ENCODE data around the gene NT5E. TPM values are rescaled to one million over a fixed set of nuclear protein-coding genes. Genes with fewer than 3 reads are reported as not detected.

NT5E gene
- total RNA-seq, 2 donors from 2014 or later = 8.2 to 31.2 TPM

DNA sequence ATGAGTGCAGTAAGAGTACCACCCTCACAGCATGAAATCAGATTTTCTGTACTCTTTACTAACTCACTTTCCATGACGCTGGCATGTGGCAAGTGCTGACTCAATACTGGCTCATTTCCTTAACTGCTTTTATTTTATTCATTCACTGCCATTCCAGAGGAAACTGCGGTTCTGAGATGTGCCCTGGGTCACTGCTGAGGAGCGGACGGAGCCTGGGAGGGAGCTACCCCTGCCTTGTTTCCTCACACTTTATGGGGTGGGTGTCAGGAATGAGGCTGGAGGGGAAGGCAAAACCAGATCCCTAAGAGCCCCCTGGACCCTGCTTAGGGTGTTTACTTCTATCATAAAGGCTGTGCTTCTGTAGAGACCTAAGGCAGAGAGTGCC lies 14.4 kb downstream of the NT5E start:
- Histone ChIP-seq H3K27ac (no peak overlapping the region), H3K4me3 (no peak overlapping the region), H3K4me1 (replicated peaks) (no peaks in the 10 kb centered on the region), H3K27me3 (replicated peaks; ENCODE audit: insufficient read depth) (no peaks in the 10 kb centered on the region), H3K9me3 (no peaks in the 10 kb centered on the region), H3K36me3 (no peaks in the 10 kb centered on the region)
- TF ChIP-seq POLR2AphosphoS5 (IDR thresholded peaks at IDR 0.05) = no peak
- no peak for TF ChIP-seq CTCF (IDR thresholded peaks at IDR 0.05)
- TF ChIP-seq POLR2A (IDR thresholded peaks at IDR 0.05) = no peak
- DNase-seq (ENCODE audit: low spot score) = no peak
- intact Hi-C loops (cut with DNase I) = no loop called here
- WGBS = 66% methylated on average over 4 of the region's 4 CpGs

GRCh38 chr6:85464722-85465150 lies 14.9 kb downstream of the NT5E start:
- Histone ChIP-seq H3K9me3 (no peaks in the 10 kb centered on the region), H3K4me3 (no peak overlapping the region), H3K4me1 (replicated peaks) (no peaks in the 10 kb centered on the region), H3K27ac (no peak overlapping the region), H3K36me3 (no peaks in the 10 kb centered on the region), H3K27me3 (replicated peaks; ENCODE audit: insufficient read depth) (no peaks in the 10 kb centered on the region)
- TF ChIP-seq CTCF (IDR thresholded peaks at IDR 0.05) = no peak
- TF ChIP-seq POLR2A (IDR thresholded peaks at IDR 0.05) = no peak
- no peak for TF ChIP-seq POLR2AphosphoS5 (IDR thresholded peaks at IDR 0.05)
- no peak for DNase-seq (ENCODE audit: low spot score)
- WGBS = 87% methylated on average over 4 of the region's 4 CpGs
- intact Hi-C loops (cut with DNase I) = no loop called here

- Histone ChIP-seq H3K27me3 (replicated peaks; ENCODE audit: insufficient read depth) (no peaks in the 10 kb centered on the region), H3K4me3 (no peak overlapping the region), H3K4me1 (replicated peaks) (no peaks in the 10 kb centered on the region), H3K36me3 (no peaks in the 10 kb centered on the region), H3K27ac (no peak overlapping the region), H3K9me3 (no peaks in the 10 kb centered on the region)
- 82% methylated on average over 2 of the region's 2 CpGs for WGBS
- TF ChIP-seq CTCF (IDR thresholded peaks at IDR 0.05) (no peak), POLR2AphosphoS5 (IDR thresholded peaks at IDR 0.05) (no peak), POLR2A (IDR thresholded peaks at IDR 0.05) (no peak)
- no peak for DNase-seq (ENCODE audit: low spot score)
- intact Hi-C loops (cut with DNase I) = no loop called here
Observed at GRCh38 chr6:85465762-85466161, 15.9 kb downstream of the NT5E start.

GRCh38 chr6:85468326-85468725 lies 18.4 kb downstream of the NT5E start:
- intact Hi-C loops (cut with DNase I) = no loop called here
- Histone ChIP-seq H3K27ac (no peak overlapping the region), H3K36me3 (no peaks in the 10 kb centered on the region), H3K4me1 (replicated peaks) (no peaks in the 10 kb centered on the region), H3K4me3 (no peak overlapping the region), H3K9me3 (no peaks in the 10 kb centered on the region), H3K27me3 (replicated peaks; ENCODE audit: insufficient read depth) (no peaks in the 10 kb centered on the region)
- TF ChIP-seq POLR2AphosphoS5 (IDR thresholded peaks at IDR 0.05) = no peak
- TF ChIP-seq POLR2A (IDR thresholded peaks at IDR 0.05) = no peak
- no peak for TF ChIP-seq CTCF (IDR thresholded peaks at IDR 0.05)
- DNase-seq (ENCODE audit: low spot score) = no peak

DNA sequence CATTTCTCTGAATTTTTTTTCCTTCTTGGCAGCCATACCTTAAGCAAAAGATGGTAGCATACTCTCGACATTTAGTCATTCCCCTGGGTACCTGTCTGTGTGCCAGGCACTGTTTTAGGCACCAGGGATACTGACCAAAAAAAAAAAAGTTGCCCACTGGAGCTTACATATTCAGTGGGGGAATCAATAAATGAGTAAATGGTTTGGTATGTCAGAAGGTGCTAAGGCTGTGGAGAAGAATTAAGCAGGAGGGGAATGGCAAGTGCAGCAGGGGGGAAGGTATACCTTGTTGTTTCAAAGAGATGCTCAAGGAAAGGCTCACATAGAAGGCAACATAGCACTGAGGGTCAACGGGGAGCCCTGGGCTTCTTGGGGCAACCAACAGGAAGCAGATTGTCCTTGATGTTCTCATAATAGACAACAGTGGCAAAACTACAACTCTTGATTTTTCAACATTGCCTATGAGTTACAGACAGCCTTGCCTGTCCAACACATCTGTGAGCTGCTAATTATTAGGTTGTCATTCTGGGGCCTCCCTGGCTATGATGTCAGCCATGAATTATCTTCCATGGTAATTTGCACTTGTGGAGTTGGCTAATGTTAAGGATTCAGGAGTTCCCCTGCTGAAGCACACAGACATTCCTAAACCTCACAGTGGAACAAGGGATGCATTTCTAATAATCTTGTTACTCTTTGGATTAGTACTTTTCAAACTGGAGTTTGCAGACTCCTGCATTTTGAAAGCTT lies 19.6 kb downstream of the NT5E start:
- H3K27me3 ChIP-seq (replicated peaks; ENCODE audit: insufficient read depth) = no peaks in the 10 kb centered on the region
- no peak overlapping the region for H3K27ac ChIP-seq
- no peak for TF ChIP-seq POLR2A (IDR thresholded peaks at IDR 0.05)
- no peak for TF ChIP-seq CTCF (IDR thresholded peaks at IDR 0.05)
- TF ChIP-seq POLR2AphosphoS5 (IDR thresholded peaks at IDR 0.05) = no peak
- H3K9me3 ChIP-seq = no peaks in the 10 kb centered on the region
- no peaks in the 10 kb centered on the region for H3K36me3 ChIP-seq
- H3K4me1 ChIP-seq (replicated peaks) = no peaks in the 10 kb centered on the region
- no peak overlapping the region for H3K4me3 ChIP-seq
- intact Hi-C loops (cut with DNase I) = no loop called here
- WGBS = 73% methylated on average over 2 of the region's 2 CpGs
- no peak for DNase-seq (ENCODE audit: low spot score)

Measured in prostate gland (tissue), 2 donors.